ENCODE results near the gene STUB1.

STUB1 gene

GRCh38 chr16:638034-638543 is 42.1 kb upstream of the STUB1 start:
- DNase-seq (ENCODE audit: low spot score) = no peak
- no peak for TF ChIP-seq CTCF (IDR thresholded peaks at IDR 0.05; ENCODE audit: extremely low read depth, insufficient read depth, missing control alignments)
- in situ Hi-C loops (cut with MboI; ENCODE audit: low pct_unique_long_range_greater_than_20kb, low sequenced_read_pairs, unreplicated experiment) = no loop called here

GRCh38 chr16:638836-639235 is 41.4 kb upstream of the STUB1 start:
- TF ChIP-seq CTCF (IDR thresholded peaks at IDR 0.05; ENCODE audit: extremely low read depth, insufficient read depth, missing control alignments) = no peak
- no peak for DNase-seq (ENCODE audit: low spot score)
- in situ Hi-C loops (cut with MboI; ENCODE audit: low pct_unique_long_range_greater_than_20kb, low sequenced_read_pairs, unreplicated experiment) = no loop called here

- TF ChIP-seq CTCF (IDR thresholded peaks at IDR 0.05; ENCODE audit: extremely low read depth, insufficient read depth, missing control alignments) = no peak
- no peak for DNase-seq (ENCODE audit: low spot score)
- in situ Hi-C loops (cut with MboI; ENCODE audit: low pct_unique_long_range_greater_than_20kb, low sequenced_read_pairs, unreplicated experiment) = no loop called here
Observed at GRCh38 chr16:640614-641013, 39.6 kb upstream of the STUB1 start.

- DNase-seq (ENCODE audit: low spot score) = peak; percentile 96
- TF ChIP-seq CTCF (IDR thresholded peaks at IDR 0.05; ENCODE audit: extremely low read depth, insufficient read depth, missing control alignments) = no peak
- in situ Hi-C loops (cut with MboI; ENCODE audit: low pct_unique_long_range_greater_than_20kb, low sequenced_read_pairs, unreplicated experiment) = no loop called here
Observed at GRCh38 chr16:641326-642188, 38.7 kb upstream of the STUB1 start, which contains the start of gene MCRIP2. MCRIP2 (plus strand) TSS chr16:641828; CDS start chr16:641992, 164 bp downstream.

- DNase-seq (ENCODE audit: low spot score) = peak; percentile 84
- no peak for TF ChIP-seq CTCF (IDR thresholded peaks at IDR 0.05; ENCODE audit: extremely low read depth, insufficient read depth, missing control alignments)
- in situ Hi-C loops (cut with MboI; ENCODE audit: low pct_unique_long_range_greater_than_20kb, low sequenced_read_pairs, unreplicated experiment) = no loop called here
Observed at GRCh38 chr16:642189-643049, 37.8 kb upstream of the STUB1 start.

GRCh38 chr16:643050-643368 is 37.2 kb upstream of the STUB1 start:
- DNase-seq (ENCODE audit: low spot score) = no peak
- no peak for TF ChIP-seq CTCF (IDR thresholded peaks at IDR 0.05; ENCODE audit: extremely low read depth, insufficient read depth, missing control alignments)
- in situ Hi-C loops (cut with MboI; ENCODE audit: low pct_unique_long_range_greater_than_20kb, low sequenced_read_pairs, unreplicated experiment) = no loop called here
